Astrocyte of the spinal cord (primary cell): Measurements from ENCODE around the gene IL17RB.

Experiments
- DNase-seq: peaks from one replicate; pipeline ENCODE4 v3.0.0; 2011; ENCODE audit warnings: low read depth, low spot score
- H3K4me3 ChIP-seq: 2 replicates; pipeline ENCODE4 v1.5.1; 2011; ENCODE audit warnings: low read depth, mild to moderate bottlenecking, low read length, moderate library complexity
- in situ Hi-C: cut with HindIII; loops from 2 replicates; pipeline ENCODE4 v1.10.0; 2017; ENCODE audit warnings: low sequenced_read_pairs
- TF ChIP-seq, protein P1 (sequence below): IDR thresholded peaks from 2 replicates; pipeline ENCODE4 v1.5.1; 2012; ENCODE audit warnings: low read depth, mild to moderate bottlenecking, low read length, inconsistent platforms

Gene IL17RB

DNA sequence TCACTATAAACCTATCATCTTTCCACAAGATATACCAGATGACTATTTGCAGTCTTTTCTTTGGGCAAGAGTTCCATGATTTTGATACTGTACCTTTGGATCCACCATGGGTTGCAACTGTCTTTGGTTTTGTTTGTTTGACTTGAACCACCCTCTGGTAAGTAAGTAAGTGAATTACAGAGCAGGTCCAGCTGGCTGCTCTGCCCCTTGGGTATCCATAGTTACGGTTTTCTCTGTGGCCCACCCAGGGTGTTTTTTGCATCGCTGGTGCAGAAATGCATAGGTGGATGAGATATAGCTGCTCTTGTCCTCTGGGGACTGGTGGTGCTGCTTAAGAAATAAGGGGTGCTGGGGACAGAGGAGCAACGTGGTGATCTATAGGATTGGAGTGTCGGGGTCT, 33.9 kb upstream of the IL17RB start:
- no peak overlapping the region for H3K4me3 ChIP-seq
- TF ChIP-seq, protein P1, sequence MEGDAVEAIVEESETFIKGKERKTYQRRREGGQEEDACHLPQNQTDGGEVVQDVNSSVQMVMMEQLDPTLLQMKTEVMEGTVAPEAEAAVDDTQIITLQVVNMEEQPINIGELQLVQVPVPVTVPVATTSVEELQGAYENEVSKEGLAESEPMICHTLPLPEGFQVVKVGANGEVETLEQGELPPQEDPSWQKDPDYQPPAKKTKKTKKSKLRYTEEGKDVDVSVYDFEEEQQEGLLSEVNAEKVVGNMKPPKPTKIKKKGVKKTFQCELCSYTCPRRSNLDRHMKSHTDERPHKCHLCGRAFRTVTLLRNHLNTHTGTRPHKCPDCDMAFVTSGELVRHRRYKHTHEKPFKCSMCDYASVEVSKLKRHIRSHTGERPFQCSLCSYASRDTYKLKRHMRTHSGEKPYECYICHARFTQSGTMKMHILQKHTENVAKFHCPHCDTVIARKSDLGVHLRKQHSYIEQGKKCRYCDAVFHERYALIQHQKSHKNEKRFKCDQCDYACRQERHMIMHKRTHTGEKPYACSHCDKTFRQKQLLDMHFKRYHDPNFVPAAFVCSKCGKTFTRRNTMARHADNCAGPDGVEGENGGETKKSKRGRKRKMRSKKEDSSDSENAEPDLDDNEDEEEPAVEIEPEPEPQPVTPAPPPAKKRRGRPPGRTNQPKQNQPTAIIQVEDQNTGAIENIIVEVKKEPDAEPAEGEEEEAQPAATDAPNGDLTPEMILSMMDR: no peak
- in situ Hi-C loops: no loop called here
- no peak for DNase-seq

DNA sequence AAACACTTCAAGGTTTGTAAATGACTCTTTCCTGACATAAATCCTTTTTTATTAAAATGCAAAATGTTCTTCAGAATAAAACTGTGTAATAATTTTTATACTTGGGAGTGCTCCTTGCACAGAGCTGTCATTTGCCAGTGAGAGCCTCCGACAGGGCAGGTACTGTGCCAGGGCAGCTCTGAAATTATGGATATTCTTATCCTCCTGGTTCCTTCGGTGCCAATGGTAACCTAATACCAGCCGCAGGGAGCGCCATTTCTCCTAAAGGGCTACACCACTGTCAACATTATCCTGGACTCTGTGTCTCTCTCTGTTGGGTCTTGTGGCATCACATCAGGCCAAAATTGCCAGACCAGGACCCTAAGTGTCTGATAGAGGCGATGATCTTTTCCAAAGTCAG, 33.1 kb upstream of the IL17RB start:
- DNase-seq: no peak
- TF ChIP-seq, protein P1: no peak
- H3K4me3 ChIP-seq: no peak overlapping the region
- in situ Hi-C loops: no loop called here

DNA sequence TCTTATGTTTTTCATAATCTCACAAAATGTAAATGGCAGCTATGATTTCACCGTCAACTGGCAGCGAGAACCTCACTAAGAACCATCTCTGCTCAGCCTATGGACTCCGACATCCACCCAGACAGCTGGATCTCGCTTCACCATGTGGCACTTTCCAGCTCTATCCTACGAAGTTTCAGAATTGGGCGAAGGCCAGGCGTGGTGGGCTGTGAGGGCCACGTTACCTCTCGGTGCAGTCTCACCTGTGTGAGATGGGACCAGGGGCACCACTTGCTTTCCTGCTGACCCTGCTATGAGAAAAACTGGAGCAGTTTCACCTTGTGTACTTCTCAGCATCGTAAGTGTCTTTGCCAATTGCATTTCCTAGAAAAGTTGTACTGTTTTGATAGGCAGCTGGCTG, 32.5 kb upstream of the IL17RB start:
- no peak for DNase-seq
- no peak overlapping the region for H3K4me3 ChIP-seq
- TF ChIP-seq, protein P1: no peak
- in situ Hi-C loops: no loop called here

DNA sequence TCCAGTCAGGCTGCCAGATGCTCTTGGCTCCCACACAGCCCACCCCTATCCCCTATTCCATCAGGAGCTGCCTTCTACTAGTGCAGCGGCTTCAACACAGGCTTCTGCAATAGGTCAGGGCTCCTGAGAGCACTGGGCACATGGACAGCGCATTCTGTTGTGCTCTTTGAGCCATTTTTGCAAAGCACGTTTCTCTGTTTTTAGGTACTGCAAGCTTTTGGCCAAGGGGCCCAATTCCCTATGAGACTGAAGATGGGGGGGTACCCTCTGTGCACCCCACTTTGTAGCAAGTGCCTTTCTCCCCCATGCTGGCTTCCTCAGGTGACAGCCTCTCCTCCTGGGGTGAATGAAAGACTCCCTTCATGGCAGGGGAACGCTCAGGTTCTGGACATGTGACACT, 31.3 kb upstream of the IL17RB start:
- TF ChIP-seq, protein P1: no peak
- in situ Hi-C loops: no loop called here
- DNase-seq: no peak

DNA sequence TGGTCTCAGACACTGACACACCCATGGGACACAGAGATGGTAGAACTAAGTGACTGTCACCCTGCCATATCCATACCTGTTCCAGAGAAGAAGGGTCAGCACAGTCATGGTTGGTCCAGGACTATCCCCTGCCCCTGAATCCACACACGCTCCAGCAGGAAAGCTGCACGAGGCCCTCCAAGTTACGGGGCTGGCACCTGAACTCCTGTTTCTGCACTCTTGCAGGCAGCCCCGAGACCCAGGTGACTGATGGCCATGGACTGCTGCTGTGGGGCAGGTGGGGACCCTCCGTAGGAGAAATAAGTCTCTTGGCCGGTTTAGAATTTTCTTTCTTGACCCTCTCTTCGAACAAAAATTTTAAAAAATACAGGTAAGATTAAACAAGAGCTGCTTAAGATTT, 30.7 kb upstream of the IL17RB start:
- H3K4me3 ChIP-seq: no peak overlapping the region
- TF ChIP-seq, protein P1: no peak
- in situ Hi-C loops: no loop called here
- DNase-seq: no peak

More for the DNA sequence above, 31.3 kb upstream of the IL17RB start:
- no peak overlapping the region for H3K4me3 ChIP-seq

DNA sequence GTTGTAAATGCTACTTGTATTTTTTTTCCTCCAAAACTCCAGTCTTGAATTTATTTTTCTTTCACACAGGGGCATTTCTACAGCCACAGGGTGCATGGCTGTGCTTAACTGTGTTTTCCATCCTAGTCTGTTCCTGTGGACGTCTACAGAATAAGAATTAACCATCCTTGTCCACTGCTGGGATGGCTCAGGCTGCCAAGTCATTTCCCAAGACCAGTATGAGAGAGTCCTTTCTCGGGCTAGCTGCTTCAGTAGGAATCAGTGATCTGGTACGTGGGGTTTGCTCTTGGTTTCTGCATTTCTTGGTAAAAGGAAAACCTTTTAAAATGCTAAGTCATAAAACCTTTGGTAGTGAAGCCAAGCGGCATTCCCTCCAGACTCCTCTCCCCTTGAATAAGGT, 29.9 kb upstream of the IL17RB start:
- in situ Hi-C loops: no loop called here
- no peak overlapping the region for H3K4me3 ChIP-seq
- DNase-seq: no peak
- TF ChIP-seq, protein P1: no peak

DNA sequence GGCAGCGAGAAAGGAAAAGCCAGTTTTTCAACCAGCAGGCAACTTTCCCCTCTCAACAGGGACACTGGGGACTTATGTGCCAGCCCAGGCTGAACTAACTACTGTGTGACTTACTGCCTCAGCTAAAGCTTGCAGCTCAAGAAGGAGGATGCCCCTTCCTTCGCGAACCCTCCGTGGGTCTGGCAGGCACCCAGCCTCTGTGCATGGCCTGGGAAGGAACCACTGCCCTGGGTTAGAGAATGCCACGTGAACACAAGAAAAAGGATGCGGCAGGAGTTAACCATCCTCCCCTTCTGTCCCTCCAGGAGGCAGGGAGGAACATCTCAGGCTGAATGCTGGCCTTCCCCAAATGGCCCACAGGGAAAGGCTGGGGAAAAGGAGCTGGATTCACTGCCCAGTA, 29.2 kb upstream of the IL17RB start:
- in situ Hi-C loops: no loop called here
- no peak for DNase-seq
- H3K4me3 ChIP-seq: no peak overlapping the region
- TF ChIP-seq, protein P1: no peak
